GM18498 (cell line): Measurements from ENCODE around the gene MMP17.

Experiments
- ATAC-seq: cut with Tn5 transposase; IDR thresholded peaks from one replicate; pipeline ENCODE4 v1.9.1; 2021; ENCODE audit warnings: mild to moderate bottlenecking, moderate library complexity; ENCODE audit not compliant: unreplicated experiment

The MMP17 gene

GRCh38 chr12:131892711-131893604 lies 64.8 kb downstream of the MMP17 start:
- ATAC-seq, result no peak

DNA sequence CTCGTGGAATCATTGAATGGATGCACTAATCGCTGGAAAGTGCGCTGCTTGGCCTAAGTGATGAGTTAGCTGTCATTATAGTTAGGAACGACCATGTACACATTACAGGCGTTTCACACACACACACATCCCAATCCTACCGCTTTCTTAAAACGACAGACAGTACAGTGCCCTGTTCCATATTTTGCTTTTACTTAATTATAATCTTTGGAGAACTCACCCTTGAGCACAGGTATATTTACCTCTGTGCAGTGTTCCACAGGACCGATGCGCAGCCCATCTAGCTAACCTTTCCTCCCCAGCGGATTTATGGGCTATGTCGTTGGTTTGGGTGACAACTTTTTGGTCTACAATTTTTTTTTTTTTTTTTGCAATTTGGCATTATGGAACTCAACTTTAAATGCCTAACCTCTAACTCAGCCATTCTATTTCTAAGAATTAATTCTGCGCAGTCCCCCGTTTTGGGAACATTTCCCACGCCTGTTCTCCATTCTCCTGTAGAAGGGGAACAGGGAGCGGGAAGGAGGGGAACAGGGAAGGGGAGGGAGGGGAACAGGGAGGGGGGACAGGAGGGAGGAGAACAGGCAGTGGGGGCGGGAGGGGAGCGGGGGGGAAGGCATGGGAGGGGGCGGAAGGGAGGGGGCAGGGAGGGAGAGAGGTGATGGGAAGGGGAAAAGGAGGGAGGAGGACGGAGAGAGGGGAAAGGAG lies 65.6 kb downstream of the MMP17 start:
- ATAC-seq, result no peak

GRCh38 chr12:131894313-131894860 lies 66.2 kb downstream of the MMP17 start, which contains the start of gene ULK1:
Gene ULK1, plus strand, starts transcription at chr12:131894622. Its CDS starts 380 bp downstream, at chr12:131895002.
- ATAC-seq, result peak; percentile 83

DNA sequence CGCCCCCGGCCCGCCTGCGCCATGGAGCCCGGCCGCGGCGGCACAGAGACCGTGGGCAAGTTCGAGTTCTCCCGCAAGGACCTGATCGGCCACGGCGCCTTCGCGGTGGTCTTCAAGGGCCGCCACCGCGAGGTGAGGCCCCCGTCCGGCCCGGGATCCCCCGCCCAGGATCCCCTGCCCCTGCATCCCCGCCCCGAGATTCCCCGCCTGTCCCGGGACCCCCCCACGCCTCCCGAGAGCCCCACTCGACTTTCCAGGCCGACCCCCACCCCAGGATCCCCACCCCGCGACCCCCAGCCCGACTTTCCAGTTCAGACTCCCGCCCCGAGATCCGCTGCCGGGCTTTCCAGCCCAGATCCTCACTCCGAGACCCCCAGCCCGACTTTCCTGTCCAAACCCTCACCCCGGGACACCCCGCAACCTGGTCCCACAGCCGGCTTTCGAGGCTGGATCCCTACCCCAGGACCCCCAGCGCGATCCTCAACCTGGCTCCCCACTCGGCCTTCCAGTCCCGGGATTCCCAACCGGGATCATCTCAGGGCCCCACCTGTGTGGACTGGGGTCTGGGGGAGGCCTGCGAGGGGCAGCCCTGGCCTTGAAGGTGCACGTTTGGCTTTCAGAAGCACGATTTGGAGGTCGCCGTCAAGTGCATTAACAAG lies 66.9 kb downstream of the MMP17 start:
- no peak for ATAC-seq

- peak; percentile 11 for ATAC-seq
Observed at GRCh38 chr12:131895640-131896079, 67.5 kb downstream of the MMP17 start.

- ATAC-seq, result peak; percentile 71
Observed at GRCh38 chr12:131896080-131896810, 68.1 kb downstream of the MMP17 start.

GRCh38 chr12:131896811-131897270 lies 68.6 kb downstream of the MMP17 start:
- no peak for ATAC-seq

DNA sequence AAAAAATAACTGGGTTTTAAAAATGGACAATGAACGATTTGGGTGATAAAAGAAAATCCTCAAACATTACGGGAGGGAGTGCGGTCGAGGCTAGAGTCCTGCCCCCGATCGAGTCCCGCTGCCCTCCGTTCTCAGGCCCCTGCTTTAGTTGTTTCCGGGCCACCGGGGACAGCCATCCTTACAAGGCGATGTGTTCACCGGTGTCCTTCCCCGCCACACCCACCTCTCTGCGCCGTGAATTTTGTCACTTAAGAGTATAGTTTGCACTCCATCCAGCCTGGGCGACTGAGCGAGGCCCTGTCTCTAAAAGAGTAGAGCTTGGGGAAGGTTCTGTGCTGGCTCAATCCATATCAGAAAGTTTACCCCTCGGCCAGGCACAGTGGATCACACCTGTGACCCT lies 69.1 kb downstream of the MMP17 start:
- ATAC-seq, result no peak

- ATAC-seq, result no peak
Observed at GRCh38 chr12:131897875-131898274, 69.7 kb downstream of the MMP17 start.

GRCh38 chr12:131900397-131900796 lies 72.2 kb downstream of the MMP17 start:
- no peak for ATAC-seq
